Measurements from ENCODE around the gene ZFR2. TPM values are rescaled to one million over a fixed set of nuclear protein-coding genes. Genes with fewer than 3 reads are reported as not detected.

The ZFR2 gene
- total RNA-seq, 2 donors from 2014 or later = not detected

DNA sequence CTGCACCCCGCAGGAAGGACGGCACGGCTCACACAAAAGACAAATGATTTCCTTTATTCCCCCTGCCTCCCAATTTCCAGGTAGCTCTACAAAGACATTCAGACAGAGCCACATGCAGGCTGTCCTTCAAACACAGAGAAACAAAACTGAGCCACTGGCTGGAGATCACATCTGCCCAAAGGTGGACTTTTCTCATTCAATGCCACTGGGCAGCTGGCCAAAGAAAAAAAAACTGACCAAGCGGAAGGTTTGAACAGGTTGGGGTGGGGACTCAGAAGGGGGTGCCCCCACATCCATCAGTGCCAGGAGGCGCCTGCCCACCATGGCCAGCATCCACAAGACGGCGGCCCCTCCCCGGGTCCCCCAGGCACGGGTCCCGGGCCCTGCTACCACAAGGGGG, 64.9 kb downstream of the ZFR2 start:
- DNase-seq (ENCODE audit: low spot score) = no peak
- intact Hi-C loops (cut with DNase I) = no loop called here

- intact Hi-C loops (cut with DNase I) = no loop called here
- no peak for DNase-seq (ENCODE audit: low spot score)
Observed at GRCh38 chr19:3803114-3803888, 65.5 kb downstream of the ZFR2 start.

- DNase-seq (ENCODE audit: low spot score) = no peak
- intact Hi-C loops (cut with DNase I) = no loop called here
Observed at GRCh38 chr19:3801412-3802096, 67.3 kb downstream of the ZFR2 start.

GRCh38 chr19:3800996-3801395, 67.8 kb downstream of the ZFR2 start:
- intact Hi-C loops (cut with DNase I) = no loop called here

GRCh38 chr19:3798137-3798536, 70.7 kb downstream of the ZFR2 start:
- no peak for DNase-seq (ENCODE audit: low spot score)
- intact Hi-C loops (cut with DNase I) = no loop called here

More at GRCh38 chr19:3800996-3801395, 67.8 kb downstream of the ZFR2 start:
- DNase-seq (ENCODE audit: low spot score) = no peak

GRCh38 chr19:3796358-3796757, 72.5 kb downstream of the ZFR2 start:
- intact Hi-C loops (cut with DNase I) = no loop called here
- DNase-seq (ENCODE audit: low spot score) = no peak

GRCh38 chr19:3793799-3794198, 75.0 kb downstream of the ZFR2 start:
- DNase-seq (ENCODE audit: low spot score) = no peak
- intact Hi-C loops (cut with DNase I) = loop anchor here in 1 of 2 donors (5.0 kb wide), 1 partner anchor 1884 kb away; no protein-coding TSS in a partner anchor

GRCh38 chr19:3792114-3792513, 76.7 kb downstream of the ZFR2 start:
- intact Hi-C loops (cut with DNase I) = loop anchor here in 1 of 2 donors (5.0 kb wide), 1 partner anchor 1885 kb away; no protein-coding TSS in a partner anchor
- DNase-seq (ENCODE audit: low spot score) = no peak

DNA sequence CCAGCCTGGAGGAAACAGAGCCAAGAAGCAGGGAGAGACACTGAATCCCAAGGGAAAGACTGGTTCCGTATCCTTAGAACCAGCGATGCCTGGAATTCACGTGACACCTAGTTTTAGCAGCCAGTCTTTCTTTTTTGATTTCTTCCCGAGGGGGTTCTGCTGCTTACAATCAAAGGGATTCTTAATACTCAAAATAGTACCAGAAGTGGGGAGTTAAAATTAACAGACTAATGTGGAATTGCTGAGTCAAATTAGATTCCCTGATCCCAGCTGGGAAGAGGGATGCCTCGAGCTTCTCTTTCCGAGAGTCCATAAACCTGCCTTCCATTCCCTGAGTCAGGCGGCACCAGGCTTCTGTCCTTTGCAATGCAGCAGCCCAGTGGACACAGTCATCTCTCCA, 77.9 kb downstream of the ZFR2 start:
- no peak for DNase-seq (ENCODE audit: low spot score)
- intact Hi-C loops (cut with DNase I) = loop anchor here in 1 of 2 donors (5.0 kb wide), 1 partner anchor 1886 kb away; no protein-coding TSS in a partner anchor

DNA sequence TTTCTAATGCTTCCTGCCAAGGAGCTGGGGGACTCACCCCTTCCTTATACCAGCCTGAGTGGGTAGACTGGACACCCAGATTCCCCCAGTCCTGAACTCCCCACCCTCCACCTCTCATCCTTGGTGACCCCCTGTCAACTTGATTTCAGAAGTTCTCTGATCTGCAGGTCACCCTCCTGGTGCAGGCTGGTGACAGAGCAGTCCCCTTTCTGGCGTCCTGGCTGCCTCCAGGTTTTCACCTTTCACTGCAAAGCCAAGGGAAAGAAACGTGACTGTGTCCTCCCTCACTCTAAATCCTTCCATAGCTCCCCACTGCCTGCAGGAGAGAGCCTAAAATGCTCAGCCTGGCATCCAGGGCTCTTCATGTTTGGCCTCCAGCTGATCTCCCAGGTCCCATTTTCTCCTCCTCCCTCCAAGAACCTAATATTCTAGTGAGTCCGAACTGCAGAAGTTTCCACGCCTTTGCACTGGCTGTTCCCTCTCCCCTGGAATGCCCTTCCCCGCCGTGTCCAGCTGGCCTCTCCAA, 78.6 kb downstream of the ZFR2 start:
- intact Hi-C loops (cut with DNase I) = loop anchor here in 1 of 2 donors (5.0 kb wide), 1 partner anchor 1887 kb away; no protein-coding TSS in a partner anchor
- DNase-seq (ENCODE audit: low spot score) = no peak

DNA sequence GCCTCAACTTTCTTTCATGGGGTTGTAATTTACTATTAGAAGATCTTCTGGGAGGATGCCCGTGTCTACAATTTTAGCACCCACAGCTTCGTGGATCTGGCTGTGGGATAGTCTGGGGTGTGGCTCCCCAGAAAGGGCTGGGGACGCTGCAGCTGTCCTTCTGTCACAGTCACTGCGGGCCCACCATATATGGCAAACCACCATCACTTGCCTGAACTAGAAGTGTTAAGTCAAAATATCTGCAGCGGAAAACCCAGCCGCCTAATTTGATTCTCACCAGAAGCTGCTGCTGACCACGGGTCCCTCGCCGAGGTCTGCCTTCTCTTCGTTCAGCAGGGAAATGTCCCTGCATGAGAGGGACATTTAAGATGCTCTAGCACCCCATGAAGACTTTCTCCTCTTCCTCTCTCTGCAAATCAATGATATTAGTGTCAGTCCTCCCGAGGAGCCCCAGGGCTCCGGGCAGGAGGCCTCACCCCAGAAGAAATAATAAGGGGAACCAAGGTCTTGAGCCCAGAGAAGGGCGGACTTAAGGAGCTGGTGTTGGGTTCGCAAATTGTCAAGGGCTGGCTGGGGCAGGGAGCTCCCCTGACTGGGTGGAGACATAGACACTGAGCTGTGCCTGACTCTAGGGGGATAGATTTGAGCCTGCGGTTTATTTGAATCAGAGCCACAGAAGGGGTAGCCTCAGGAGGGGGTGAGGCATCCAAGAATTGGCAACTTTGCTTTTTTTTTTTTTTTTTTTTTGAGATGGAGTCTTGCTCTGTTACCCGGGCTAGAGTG, 79.7 kb downstream of the ZFR2 start:
- no peak for DNase-seq (ENCODE audit: low spot score)
- intact Hi-C loops (cut with DNase I) = no loop called here

DNA sequence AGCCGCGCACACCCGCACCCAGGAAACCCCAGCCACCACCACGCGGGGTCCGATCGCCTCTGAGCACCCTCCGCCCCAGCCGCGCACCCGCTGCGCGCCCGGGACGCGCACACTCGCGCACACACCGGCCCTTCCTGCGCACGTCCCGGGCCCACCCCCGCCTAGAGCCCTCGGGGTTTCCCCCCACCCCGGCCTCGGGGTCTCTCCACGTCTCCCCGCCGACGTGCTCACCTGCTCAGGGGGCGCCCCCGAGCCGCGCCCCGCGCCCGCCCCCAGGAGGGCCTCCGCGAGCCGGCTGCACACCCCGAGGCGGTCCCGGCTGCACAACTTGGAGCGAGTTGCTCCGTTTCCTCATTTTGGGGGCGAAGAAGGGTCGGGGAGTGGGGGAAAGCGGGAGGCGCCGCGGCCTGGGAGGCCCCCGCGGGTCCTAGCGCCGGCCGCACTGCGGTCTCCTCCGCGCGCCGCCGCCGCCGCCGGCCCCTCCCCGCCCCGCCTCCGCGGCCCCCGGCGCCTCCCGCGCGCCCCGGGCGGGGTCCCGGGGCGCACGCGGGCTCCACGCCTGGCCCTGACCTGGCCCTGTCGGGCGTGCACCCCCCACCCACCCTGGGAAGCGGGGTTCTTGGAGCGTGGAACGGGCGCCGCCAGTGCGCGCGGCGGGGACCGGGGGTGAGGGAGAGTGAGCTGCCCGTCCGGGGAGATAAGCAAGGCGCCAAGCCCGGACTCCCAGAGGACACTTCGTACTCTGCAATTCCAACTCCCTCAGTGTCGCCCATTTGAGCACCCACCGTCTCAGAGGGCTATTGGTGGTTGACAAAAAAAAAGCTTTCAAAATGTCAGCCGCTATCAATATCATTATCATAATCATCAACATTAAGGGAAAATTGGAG, 82.7 kb downstream of the ZFR2 start, which contains the start of gene MATK:
Gene MATK, minus strand, starts transcription at position 444 of the 887 bp plus-strand sequence. CDS start 1,246 bp downstream, outside the sequence.
- intact Hi-C loops (cut with DNase I) = no loop called here

DNA sequence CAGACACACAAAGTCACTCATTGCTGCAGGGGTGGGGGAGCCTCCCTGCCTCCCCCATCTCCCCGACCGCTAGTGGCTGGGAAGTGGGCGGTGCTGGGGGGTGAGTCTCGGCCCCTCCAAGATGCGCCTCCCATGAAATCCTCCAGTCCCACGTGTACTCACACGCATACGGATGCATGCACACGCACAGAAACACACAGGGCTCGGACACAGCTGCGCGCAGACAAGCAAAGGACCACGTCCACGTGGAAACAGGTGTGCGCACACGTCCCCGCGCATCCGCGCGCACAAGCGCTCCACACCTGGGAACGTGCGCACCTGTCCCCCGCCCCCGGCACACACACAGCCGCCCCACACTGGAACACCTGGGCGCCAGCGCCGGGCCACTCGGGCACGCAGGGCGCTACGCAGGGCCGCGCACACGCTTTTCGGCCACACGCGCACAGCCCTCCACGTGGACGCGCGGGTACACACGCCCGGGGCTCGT, 83.3 kb downstream of the ZFR2 start:
- intact Hi-C loops (cut with DNase I) = no loop called here
- no peak for DNase-seq (ENCODE audit: low spot score)

More for the DNA sequence above, 82.7 kb downstream of the ZFR2 start, which contains the start of gene MATK:
- no peak for DNase-seq (ENCODE audit: low spot score)

GRCh38 chr19:3784607-3785450, 84.0 kb downstream of the ZFR2 start:
- intact Hi-C loops (cut with DNase I) = no loop called here
- DNase-seq (ENCODE audit: low spot score) = no peak

- intact Hi-C loops (cut with DNase I) = no loop called here
- DNase-seq (ENCODE audit: low spot score) = no peak
Observed at GRCh38 chr19:3783660-3784584, 84.9 kb downstream of the ZFR2 start.

DNA sequence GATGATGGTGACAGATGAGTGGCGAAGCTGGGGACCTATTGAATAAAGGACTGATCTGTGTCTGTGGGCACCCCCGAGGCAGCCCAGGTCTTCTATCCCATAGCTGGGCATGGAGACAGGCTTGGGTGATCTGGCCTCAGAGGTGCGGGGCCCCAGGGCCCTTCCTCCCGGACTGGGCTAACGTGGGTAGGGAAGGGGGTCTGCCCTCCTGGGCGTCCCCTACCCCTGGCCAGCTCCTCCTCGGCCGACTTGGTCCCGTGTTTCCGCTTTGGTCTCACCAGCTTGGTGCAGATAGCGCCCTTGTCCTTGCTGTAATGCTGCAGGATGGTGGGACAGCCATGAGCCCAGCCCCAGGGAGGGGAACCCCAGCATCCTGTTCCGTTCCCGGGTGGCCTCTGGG, 85.9 kb downstream of the ZFR2 start:
- no peak for DNase-seq (ENCODE audit: low spot score)

More for the DNA sequence above, 85.9 kb downstream of the ZFR2 start:
- intact Hi-C loops (cut with DNase I) = no loop called here
